GM12878 (cell line): Measurements from ENCODE around the gene PSMB5.

Source experiments
- ESRRA ChIP-seq: IDR thresholded peaks from 2 replicates; pipeline ENCODE4 v1.6.1; 2012; ENCODE audit warnings: mild to moderate bottlenecking, low read length, improper control_type of control experiment
- MXI1 ChIP-seq: fragments of 150-350 bp; IDR thresholded peaks from 2 replicates; pipeline ENCODE4 v1.6.1; 2011; ENCODE audit warnings: low read depth, mild to moderate bottlenecking, inconsistent platforms, low read length, improper control_type of control experiment
- RELA ChIP-seq: fragments of 450-650 bp; IDR thresholded peaks from 2 replicates; pipeline ENCODE4 v1.8.0; 2014; ENCODE audit warnings: borderline replicate concordance; ENCODE audit not compliant: partially characterized antibody
- SIX5 ChIP-seq: IDR thresholded peaks from 2 replicates; pipeline ENCODE4 v1.6.1; 2011; ENCODE audit warnings: mild to moderate bottlenecking, low read depth, low read length, moderate library complexity; ENCODE audit not compliant: severe bottlenecking
- TF ChIP-seq, protein P1 (sequence below), 3 experiments: IDR thresholded peaks in 2 of 3; conservative IDR thresholded peaks in 1 of 3; 2 replicates each; pipeline ENCODE4 v1.5.1; 2011; ENCODE audit warnings: low read depth in 3 of 3, low read length in 3 of 3, mild to moderate bottlenecking in 3 of 3, control low read depth in 2 of 3, moderate library complexity in 2 of 3, inconsistent platforms in 1 of 3, mixed read lengths in 1 of 3; ENCODE audit not compliant: control insufficient read depth in 2 of 3, insufficient read depth in 1 of 3; ENCODE audit errors: extremely low read depth in 1 of 3
- TF ChIP-seq, protein P2 (sequence below): fragments of 450-650 bp; formaldehyde crosslinking; IDR thresholded peaks from 2 replicates; pipeline ENCODE4 v1.4.0; 2020; ENCODE audit warnings: mild to moderate bottlenecking, moderate library complexity

DNA sequence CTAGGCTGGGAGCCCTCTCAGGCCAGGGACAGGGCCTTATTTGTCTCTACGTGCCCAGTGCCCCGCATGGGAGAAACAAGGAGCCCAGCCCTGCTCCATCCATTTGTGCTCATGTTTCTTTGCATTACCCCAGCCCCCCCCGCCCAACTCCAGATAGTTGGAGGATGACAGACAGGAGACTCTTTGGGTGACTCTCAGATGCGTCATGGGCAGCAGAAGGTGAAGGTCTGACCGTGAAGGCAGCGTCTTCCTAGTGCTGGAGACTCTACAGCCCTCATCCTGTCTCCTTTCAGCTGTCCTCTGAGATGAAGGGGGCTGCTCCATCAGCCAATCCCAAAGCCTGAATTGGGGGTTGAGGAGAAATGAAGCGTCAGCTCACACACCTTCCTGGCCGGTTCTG lies 7.0 kb upstream of the PSMB5 start:
- TF ChIP-seq, protein P1, sequence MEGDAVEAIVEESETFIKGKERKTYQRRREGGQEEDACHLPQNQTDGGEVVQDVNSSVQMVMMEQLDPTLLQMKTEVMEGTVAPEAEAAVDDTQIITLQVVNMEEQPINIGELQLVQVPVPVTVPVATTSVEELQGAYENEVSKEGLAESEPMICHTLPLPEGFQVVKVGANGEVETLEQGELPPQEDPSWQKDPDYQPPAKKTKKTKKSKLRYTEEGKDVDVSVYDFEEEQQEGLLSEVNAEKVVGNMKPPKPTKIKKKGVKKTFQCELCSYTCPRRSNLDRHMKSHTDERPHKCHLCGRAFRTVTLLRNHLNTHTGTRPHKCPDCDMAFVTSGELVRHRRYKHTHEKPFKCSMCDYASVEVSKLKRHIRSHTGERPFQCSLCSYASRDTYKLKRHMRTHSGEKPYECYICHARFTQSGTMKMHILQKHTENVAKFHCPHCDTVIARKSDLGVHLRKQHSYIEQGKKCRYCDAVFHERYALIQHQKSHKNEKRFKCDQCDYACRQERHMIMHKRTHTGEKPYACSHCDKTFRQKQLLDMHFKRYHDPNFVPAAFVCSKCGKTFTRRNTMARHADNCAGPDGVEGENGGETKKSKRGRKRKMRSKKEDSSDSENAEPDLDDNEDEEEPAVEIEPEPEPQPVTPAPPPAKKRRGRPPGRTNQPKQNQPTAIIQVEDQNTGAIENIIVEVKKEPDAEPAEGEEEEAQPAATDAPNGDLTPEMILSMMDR (IDR thresholded peaks at IDR 0.05 in 2 of 3, conservative IDR thresholded peaks at IDR 0.05 in 1 of 3; ENCODE audit: control insufficient read depth in 2 of 3, extremely low read depth in 1 of 3, insufficient read depth in 1 of 3, low read depth in 3 of 3, low read length in 3 of 3) = no peak
- TF ChIP-seq ESRRA = no peak
- no peak for TF ChIP-seq MXI1
- no peak for TF ChIP-seq RELA
- TF ChIP-seq, protein P2, sequence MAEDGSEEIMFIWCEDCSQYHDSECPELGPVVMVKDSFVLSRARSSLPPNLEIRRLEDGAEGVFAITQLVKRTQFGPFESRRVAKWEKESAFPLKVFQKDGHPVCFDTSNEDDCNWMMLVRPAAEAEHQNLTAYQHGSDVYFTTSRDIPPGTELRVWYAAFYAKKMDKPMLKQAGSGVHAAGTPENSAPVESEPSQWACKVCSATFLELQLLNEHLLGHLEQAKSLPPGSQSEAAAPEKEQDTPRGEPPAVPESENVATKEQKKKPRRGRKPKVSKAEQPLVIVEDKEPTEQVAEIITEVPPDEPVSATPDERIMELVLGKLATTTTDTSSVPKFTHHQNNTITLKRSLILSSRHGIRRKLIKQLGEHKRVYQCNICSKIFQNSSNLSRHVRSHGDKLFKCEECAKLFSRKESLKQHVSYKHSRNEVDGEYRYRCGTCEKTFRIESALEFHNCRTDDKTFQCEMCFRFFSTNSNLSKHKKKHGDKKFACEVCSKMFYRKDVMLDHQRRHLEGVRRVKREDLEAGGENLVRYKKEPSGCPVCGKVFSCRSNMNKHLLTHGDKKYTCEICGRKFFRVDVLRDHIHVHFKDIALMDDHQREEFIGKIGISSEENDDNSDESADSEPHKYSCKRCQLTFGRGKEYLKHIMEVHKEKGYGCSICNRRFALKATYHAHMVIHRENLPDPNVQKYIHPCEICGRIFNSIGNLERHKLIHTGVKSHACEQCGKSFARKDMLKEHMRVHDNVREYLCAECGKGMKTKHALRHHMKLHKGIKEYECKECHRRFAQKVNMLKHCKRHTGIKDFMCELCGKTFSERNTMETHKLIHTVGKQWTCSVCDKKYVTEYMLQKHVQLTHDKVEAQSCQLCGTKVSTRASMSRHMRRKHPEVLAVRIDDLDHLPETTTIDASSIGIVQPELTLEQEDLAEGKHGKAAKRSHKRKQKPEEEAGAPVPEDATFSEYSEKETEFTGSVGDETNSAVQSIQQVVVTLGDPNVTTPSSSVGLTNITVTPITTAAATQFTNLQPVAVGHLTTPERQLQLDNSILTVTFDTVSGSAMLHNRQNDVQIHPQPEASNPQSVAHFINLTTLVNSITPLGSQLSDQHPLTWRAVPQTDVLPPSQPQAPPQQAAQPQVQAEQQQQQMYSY (CRISPR knock-in tag) = no peak
- no peak for TF ChIP-seq SIX5
